Right ventricle myocardium superior (tissue), 1 donor: Measurements from ENCODE around the gene GLOD4. TPM values are rescaled to one million over a fixed set of nuclear protein-coding genes. Genes with fewer than 3 reads are reported as not detected.
A peak's percentile ranks its signal among the peaks of the same experiment; 100 is the strongest.
"Not testable (repeated sequence)": the region's sequence is repeated elsewhere in the genome, so short reads cannot be mapped to it uniquely, and the experiment has no call there.

Experiments used
- ATAC-seq: fragments of 200-7000 bp; cut with Tn5 transposase; one replicate; pipeline ENCODE4 v1.9.1; 2020; ENCODE audit warnings: mild to moderate bottlenecking; ENCODE audit not compliant: poor library complexity
- DNase-seq: peaks from one replicate; pipeline ENCODE4 v3.0.0-alpha.2; 2020
- intact Hi-C: fragments of 100-400 bp; cut with DNase I; formaldehyde crosslinking; loops from one replicate; pipeline ENCODE4 v1.11.2; 2022
- total RNA-seq: library from RNA; stranded (reverse); fragmentation: NEBNext Ultra II Directional; extraction: Animal tissue kit (Norgen Biotek cat#: 25700); gene quantifications from one replicate; pipeline ENCODE4 v1.2.1, GENCODE V29; 2021
- donor health status: DM: no; HTN: yes; CAD: no; lungs with severe emphysema.

Gene GLOD4
- total RNA-seq, 1 donor from 2014 or later, result 25.1 TPM

DNA sequence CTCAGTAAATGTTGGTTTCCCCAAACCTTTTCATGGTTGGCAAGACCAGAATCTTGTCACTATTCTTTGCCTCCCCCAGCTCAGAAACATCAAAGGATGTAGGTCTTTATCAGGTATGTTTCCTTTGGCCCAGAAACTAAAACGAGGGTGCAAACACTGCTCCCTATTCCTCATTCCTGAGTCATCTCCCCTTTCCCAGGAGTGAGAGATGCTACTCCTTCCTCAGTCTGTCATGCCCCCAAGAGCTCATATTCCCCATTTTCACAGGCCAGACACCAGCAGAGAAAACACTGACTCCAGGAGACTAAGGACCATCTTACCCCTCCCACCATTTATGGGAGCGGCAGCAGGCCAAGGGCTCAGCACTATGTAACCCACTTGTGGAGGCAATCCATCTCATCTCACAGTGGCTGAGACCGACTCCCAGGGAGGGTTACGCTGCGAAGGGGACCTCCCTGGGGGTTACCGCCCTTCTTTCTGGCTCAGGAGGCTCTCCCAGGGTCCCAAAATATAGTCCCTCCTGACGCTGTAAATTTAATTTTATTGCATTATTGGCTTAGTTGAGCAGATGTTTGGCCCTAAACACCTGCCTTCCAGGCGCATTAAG lies 31.5 kb downstream of the GLOD4 start:
- ATAC-seq, result no peak
- intact Hi-C loops, result no loop called here
- no peak for DNase-seq

GRCh38 chr17:749359-749758 lies 32.7 kb downstream of the GLOD4 start:
- DNase-seq, intact Hi-C loops, ATAC-seq: not testable (repeated sequence)

- DNase-seq, ATAC-seq, intact Hi-C loops: not testable (repeated sequence)
Measured at GRCh38 chr17:748604-749003, 33.5 kb downstream of the GLOD4 start.

DNA sequence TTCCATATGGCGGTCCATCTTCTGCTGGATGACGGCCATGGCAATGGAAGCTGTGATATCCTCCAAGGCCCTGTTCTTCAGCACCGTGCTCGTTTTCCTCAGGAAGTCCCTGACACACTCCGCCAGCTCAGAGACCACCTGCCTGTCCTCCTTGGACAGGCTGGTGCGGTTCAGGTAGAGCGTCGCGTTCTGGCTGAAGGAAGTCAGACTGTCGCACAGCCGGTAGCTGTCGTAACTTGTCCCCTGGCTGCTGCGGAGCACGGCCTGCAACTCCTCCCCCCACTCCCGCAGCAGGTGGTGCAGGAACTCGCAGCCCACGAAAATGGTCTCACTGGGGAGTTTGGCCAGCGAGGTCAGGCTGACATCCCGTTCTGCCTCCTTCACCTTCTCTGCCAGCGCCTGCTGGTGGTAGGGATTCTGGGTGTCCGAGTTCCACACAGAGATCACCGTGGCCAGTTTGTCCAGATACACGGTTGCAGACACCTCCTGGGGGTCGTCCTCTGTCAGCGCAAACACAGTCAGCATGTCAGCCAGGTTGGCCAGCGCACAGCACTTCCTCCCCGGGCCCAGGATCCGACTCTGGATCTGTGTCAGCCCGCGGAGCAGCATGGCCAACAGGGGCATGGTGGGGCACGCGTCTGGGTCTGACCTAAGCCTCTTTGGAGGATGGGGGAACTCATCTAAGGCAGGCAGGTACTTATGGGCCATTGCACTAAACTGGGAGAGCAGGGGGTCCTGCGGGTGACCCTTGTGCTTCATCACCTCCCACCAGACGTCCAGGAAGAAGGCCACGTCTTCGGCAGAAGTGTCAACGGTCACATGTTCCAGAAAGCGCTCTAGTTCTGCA lies 35.1 kb downstream of the GLOD4 start:
- no peak for DNase-seq
- intact Hi-C loops, result no loop called here
- no peak for ATAC-seq

DNA sequence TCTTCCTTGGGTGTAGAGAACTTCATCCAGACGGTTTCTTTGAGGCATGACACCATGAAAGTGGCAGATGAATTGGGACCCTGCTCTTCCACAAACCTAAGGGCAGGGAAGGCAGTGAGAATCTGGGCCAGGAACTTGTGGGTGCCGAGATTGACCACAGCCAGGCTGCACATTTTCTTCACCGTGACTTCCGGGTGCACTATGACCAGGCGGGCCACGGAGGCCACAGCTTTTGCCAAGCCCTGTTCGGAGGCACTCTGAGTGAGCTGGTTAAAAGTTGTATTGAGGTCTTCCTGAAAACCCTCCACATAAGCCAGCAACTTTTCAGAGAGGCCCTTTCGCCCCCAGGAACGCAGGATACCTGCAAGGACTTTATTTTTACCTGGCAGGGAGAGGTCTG lies 35.9 kb downstream of the GLOD4 start:
- ATAC-seq, result no peak
- no peak for DNase-seq
- intact Hi-C loops, result no loop called here

DNA sequence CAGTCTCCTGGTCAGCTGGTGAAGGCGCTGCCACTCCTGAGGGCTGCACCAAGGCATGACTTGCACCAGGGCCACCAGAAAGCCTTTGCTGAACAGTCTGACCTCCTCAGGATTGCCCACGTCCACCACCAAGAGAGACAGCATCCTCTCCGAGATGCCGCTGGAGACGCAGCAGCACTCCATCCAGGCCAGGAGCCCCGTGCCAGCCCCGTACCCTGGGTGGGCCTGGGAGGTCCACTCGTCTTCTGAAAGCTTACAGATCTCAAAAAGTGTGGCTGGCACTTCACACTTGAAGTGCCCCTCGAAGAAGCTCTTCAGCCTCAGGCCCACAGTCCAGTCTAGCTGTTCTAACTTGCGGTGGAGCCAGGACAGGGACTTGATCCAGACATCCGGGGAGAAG lies 36.7 kb downstream of the GLOD4 start:
- intact Hi-C loops, result no loop called here
- DNase-seq, result no peak

GRCh38 chr17:744937-745336 lies 37.1 kb downstream of the GLOD4 start:
- ATAC-seq, result no peak
- intact Hi-C loops, result no loop called here
- DNase-seq, result no peak

More for the DNA sequence above, 36.7 kb downstream of the GLOD4 start:
- no peak for ATAC-seq

DNA sequence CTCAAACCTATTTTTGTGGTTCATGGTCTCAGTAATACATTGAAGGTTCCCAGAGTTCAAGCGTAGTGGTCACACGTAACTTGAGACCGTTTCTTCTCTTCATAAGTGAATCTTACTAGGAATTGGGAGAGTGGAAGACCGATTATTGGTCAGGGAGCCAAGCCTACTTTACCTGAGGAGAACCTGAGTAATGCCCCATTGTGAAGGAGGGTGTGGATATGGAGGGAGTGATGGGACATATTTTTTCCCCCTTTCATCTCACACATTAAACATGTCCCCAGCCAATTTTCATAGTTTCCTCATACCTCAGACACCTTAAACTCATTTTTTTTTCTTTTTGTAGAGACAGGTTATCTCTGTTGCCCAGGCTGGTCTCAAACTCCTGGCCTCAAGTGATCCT lies 38.9 kb downstream of the GLOD4 start:
- intact Hi-C loops, result no loop called here
- no peak for ATAC-seq
- DNase-seq, result no peak

GRCh38 chr17:742147-742793 lies 39.8 kb downstream of the GLOD4 start:
- DNase-seq (no peak), ATAC-seq (no peak)
- intact Hi-C loops, result no loop called here

DNA sequence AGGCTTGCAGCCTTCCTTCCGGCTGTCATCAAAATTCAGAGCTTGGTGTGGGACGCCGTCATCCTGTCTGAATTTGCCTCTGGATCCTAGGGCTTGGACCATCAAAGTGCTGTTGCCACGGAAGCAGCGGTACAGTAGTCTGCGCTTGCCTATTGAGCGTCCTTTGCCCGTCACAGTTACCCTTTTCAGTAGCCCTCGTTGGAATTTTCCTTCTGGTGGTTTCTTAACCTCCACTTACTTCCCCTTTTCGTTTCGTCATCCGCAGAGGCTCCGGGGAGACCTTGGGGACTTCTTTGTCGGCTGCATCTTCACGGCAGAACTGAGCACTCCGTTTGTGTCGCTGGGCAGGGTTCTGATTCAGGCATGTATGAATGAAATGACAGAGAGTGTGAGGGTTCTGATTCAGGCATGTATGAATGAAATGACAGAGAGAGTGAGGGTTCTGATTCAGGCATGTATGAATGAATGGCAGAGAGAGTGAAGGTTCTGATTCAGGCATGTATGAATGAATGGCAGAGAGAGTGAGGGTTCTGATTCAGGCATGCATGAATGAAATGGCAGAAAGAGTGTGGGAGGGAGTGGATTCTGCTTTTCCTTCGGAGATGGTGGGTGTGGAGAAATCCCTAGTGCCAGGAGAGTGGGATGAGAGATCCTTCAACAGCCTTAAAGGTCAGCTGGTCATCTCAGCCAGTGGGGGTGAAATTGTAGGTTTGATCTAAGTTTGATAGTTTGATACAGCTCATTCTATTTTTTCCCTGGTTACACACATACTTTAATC lies 41.7 kb downstream of the GLOD4 start:
- DNase-seq (no peak), ATAC-seq (no peak)
- intact Hi-C loops, result no loop called here

DNA sequence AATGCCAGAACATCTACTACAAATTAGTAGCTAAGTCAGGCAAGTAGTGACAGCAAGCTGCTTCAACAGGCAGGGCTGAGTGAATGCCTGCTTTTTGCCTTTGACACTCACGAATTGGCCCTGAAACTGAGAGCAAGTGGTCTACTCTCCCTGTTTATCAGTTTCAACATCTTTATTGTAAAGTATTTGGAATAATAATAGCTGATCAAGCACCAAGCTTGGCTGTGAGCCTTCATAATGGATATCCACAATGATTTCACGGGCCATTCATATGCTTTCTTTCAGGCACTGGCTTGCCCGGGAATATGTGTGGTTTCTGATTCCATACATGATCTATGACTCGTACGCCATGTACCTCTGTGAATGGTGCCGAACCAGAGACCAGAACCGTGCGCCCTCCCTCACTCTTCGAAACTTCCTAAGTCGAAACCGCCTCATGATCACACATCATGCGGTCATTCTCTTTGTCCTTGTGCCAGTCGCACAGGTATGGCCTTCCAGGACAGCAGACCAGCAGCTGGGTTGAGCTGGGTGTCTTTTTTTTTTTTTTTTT lies 44.4 kb downstream of the GLOD4 start:
- no peak for DNase-seq
- intact Hi-C loops, result no loop called here
- no peak for ATAC-seq

DNA sequence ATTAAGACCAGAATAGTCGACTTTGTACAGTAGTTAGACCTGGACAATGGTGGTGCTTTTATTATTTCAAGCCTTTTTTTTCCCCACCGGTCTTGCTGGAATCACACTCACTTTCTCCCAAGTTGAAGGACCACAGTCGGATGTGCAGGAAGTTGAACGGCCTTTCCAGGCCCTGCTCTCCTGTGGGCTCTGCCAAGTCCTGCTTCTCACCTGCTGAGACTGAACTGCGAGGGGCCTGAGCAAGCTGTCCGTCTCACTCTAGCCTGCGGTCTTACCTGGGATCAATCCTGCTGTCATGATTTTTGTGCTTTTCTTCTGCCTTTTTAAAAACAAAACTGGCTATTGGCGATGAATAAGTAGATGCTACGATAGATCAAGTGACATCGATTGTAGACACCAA lies 48.3 kb downstream of the GLOD4 start:
- intact Hi-C loops, result no loop called here
- DNase-seq, result no peak
- no peak for ATAC-seq

DNA sequence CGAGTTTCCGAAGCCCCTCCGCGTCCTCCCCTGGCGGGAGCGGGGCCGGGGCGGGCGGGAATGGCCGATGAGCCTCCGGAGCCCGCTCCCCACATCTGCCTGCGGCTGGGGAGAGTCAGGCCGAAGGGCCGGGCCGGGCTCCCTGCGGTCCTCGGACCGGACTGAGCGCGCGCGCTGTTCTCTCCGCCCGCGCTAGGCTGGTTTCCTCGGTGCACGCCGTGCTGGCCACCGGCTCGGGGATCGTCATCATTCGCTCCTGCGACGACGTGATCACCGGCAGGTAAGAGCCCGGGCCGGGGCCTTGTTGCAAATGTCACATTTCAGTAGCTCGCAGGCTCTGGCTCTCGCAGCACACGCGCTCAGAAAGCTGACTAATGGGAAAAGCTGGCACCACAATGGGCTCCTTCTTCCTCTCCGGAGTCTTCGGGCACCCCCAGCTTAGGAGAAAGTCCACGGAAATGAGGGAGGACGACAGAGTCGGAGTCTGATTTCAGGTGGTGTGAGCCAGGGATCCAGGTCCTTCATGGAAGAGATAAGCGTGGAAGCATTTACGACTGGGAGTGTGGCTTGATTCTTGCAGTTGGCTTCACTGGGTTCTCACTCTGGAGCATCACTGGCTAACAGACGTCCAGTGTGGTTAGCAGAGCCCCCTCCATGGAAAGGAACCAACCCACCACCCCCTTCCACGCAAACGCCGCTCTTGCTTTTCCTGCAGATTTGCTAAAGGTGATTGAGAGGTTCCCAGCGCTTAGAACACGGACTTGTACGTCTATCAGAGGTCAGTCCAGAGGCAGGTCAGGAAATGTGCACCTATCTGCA lies 49.0 kb downstream of the GLOD4 start:
- ATAC-seq (peak; percentile 61), DNase-seq (peak; percentile 50)
- intact Hi-C loops, result no loop called here

GRCh38 chr17:732067-732901 lies 49.8 kb downstream of the GLOD4 start, which contains the start of gene TLCD3A:
Gene TLCD3A (plus strand): TSS chr17:732596. CDS start chr17:732648, 52 bp downstream.
- intact Hi-C loops, result no loop called here
- peak; percentile 86 for ATAC-seq
- DNase-seq, result peak; percentile 85

DNA sequence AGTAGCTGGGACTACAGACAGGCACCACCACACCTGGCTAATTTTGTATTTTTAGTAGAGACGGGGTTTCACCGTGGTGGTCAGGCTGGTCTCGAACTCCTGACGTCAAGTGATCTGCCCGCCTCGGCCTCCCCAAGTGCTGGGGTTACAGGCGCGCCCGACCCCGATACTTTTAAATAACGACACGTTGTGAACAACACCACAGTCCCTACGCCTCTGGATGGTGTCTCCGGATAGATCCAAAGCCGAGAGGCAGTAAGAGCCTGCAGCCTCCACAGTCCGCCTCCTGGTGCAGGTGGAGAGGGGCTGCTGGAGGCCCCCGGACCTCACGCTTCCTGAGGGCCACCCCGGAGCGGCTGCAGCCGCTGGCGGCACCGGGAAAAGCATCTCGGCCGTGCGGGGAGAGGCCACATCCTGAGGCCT lies 50.4 kb downstream of the GLOD4 start:
- ATAC-seq, result no peak
- intact Hi-C loops, result no loop called here
- DNase-seq, result peak; percentile 46

- no peak for DNase-seq
- no peak for ATAC-seq
- intact Hi-C loops, result no loop called here
Measured at GRCh38 chr17:728911-729310, 53.2 kb downstream of the GLOD4 start.

GRCh38 chr17:726271-726919 lies 55.7 kb downstream of the GLOD4 start:
- intact Hi-C loops, result no loop called here
- ATAC-seq, result no peak
- DNase-seq, result no peak
